Psoas muscle (tissue), 8 donors: ENCODE data around the gene REL. TPM values are rescaled to one million over a fixed set of nuclear protein-coding genes. Genes with fewer than 3 reads are reported as not detected.

Source experiments
- ATAC-seq, 4 donors: fragments of 200-7000 bp; cut with Tn5 transposase; one replicate each; pipeline ENCODE4 v1.9.1; 2020; ENCODE audit warnings: moderate library complexity in 3 of 4, mild to moderate bottlenecking in 2 of 4
- DNase-seq, 2 donors: peaks; one replicate each; pipeline ENCODE4 v3.0.0-alpha.2; 2020
- H3K27ac ChIP-seq: fragments of 200-600 bp; one replicate; pipeline ENCODE4 v1.8.0; 2022
- H3K27me3 ChIP-seq, 3 donors: fragments of 200-600 bp in 1 of 3; one replicate each; pipeline versions ENCODE4 v1.6.1 to v1.8.0; 2013 to 2022; ENCODE audit warnings: low read length in 2 of 3, mild to moderate bottlenecking in 2 of 3, moderate library complexity in 1 of 3; ENCODE audit not compliant: insufficient read depth in 3 of 3
- H3K36me3 ChIP-seq, 2 donors: fragments of 200-600 bp in 1 of 2; one replicate each; pipeline versions ENCODE4 v1.6.1 to v1.8.0; 2013 to 2022; ENCODE audit warnings: low read depth in 1 of 2, mild to moderate bottlenecking in 1 of 2, moderate library complexity in 1 of 2; ENCODE audit not compliant: insufficient read depth in 1 of 2
- H3K4me1 ChIP-seq: fragments of 200-600 bp; one replicate; pipeline ENCODE4 v1.8.0; 2022
- H3K4me3 ChIP-seq: fragments of 200-600 bp; one replicate; pipeline ENCODE4 v1.8.0; 2022; ENCODE audit warnings: mild to moderate bottlenecking
- H3K9me3 ChIP-seq: fragments of 200-600 bp; one replicate; pipeline ENCODE4 v1.8.0; 2022
- CTCF ChIP-seq: fragments of 200-600 bp; IDR thresholded peaks from one replicate; pipeline ENCODE4 v1.8.0; 2022; ENCODE audit warnings: antibody characterized with exemption
- WGBS, 3 donors: extraction: QIAGEN DNeasy Blood & Tissue Kit; methylation state at CpG; one replicate each; pipeline versions ENCODE4 v1.1.6 to v1.1.7; 2013; 5-methylcytosine and 5-hydroxymethylcytosine counted together
- intact Hi-C, 2 donors: fragments of 100-400 bp; cut with DNase I; formaldehyde crosslinking; loops; one replicate each; pipeline versions ENCODE4 v1.11.0 to v1.14.2; 2022
- polyA plus RNA-seq, 3 donors: library from polyadenylated mRNA; stranded (reverse); fragments of 200-250 nt; gene quantifications; one replicate each; pipeline ENCODE4 v1.2.3, GENCODE V29; 2013
- total RNA-seq, 4 donors: library from RNA; stranded (reverse); fragmentation: NEBNext Ultra II Directional in 2 of 4; extraction: Animal tissue kit (Norgen Biotek cat#: 25700) in 2 of 4; gene quantifications; one replicate each; pipeline versions ENCODE4 v1.2.1 to v1.2.4, GENCODE V29; 2021 to 2023
- donor health status: healthy with polysubstance abuse.
- donor health status: DM: no; HTN: no; CAD: no; lungs with moderate emphysema.
- donor health status: Bipolar disorder and iron deficiency.
- donor health status: healthy.
- donor health status: DM: yes; HTN: yes; CAD: no.
- donor health status: DM: no; HTN: no; CAD: no.
- donor health status: DM: no; HTN: no; CAD: no.
- donor health status: DM: yes; HTN: yes; CAD: no.

The REL gene
- total and polyA plus RNA-seq, 7 donors = 0.49 to 6.9 (median 4.0) TPM

- H3K9me3 ChIP-seq = no peaks in the 10 kb centered on the region
- H3K4me3 ChIP-seq = no peak overlapping the region
- H3K27ac ChIP-seq = no peak overlapping the region
- H3K4me1 ChIP-seq = no peaks in the 10 kb centered on the region
- ATAC-seq (no peak), DNase-seq (no peak)
- intact Hi-C loops = no loop called here
- no peak for TF ChIP-seq CTCF
- 60 to 76% (median 75%) methylated on average over 2 of the region's 2 CpGs for WGBS, 3 donors
- no peaks in the 10 kb centered on the region for H3K27me3 ChIP-seq
- peaks cover 0 to 75% of the 10 kb centered on the region in 2 donors for H3K36me3 ChIP-seq
These were observed 64.0 kb downstream of the REL start for GRCh38 chr2:60945341-60945740.

GRCh38 chr2:60947056-60947455 lies 65.7 kb downstream of the REL start:
- H3K27ac ChIP-seq = no peak overlapping the region
- H3K9me3 ChIP-seq = no peaks in the 10 kb centered on the region
- WGBS, 3 donors = 91 to 95% (median 93%) methylated on average over 4 of the region's 4 CpGs
- no peak for TF ChIP-seq CTCF
- H3K4me3 ChIP-seq = no peak overlapping the region
- ATAC-seq = no peak
- H3K4me1 ChIP-seq = no peaks in the 10 kb centered on the region
- H3K36me3 ChIP-seq = peaks cover 0 to 66% of the 10 kb centered on the region in 2 donors
- H3K27me3 ChIP-seq = no peaks in the 10 kb centered on the region
- intact Hi-C loops = no loop called here
- DNase-seq = no peak

- Histone ChIP-seq H3K36me3 (peaks cover 0 to 66% of the 10 kb centered on the region in 2 donors), H3K27me3 (no peaks in the 10 kb centered on the region), H3K4me1 (no peaks in the 10 kb centered on the region), H3K4me3 (no peak overlapping the region), H3K27ac (no peak overlapping the region), H3K9me3 (no peaks in the 10 kb centered on the region)
- 97 to 98% (median 97%) methylated on average over 8 of the region's 8 CpGs for WGBS, 3 donors
- no peak for TF ChIP-seq CTCF
- DNase-seq (no peak), ATAC-seq (no peak)
- intact Hi-C loops = no loop called here
These were observed 66.8 kb downstream of the REL start for GRCh38 chr2:60948161-60948560.

- Histone ChIP-seq H3K4me3 (no peak overlapping the region), H3K36me3 (peaks cover 0 to 66% of the 10 kb centered on the region in 2 donors), H3K27ac (no peak overlapping the region), H3K27me3 (no peaks in the 10 kb centered on the region), H3K4me1 (no peaks in the 10 kb centered on the region), H3K9me3 (no peaks in the 10 kb centered on the region)
- WGBS, 3 donors = 91 to 92% (median 92%) methylated on average over 6 of the region's 6 CpGs
- TF ChIP-seq CTCF = no peak
- intact Hi-C loops = no loop called here
- ATAC-seq (no peak), DNase-seq (no peak)
These were observed 67.7 kb downstream of the REL start for GRCh38 chr2:60948926-60949579.

GRCh38 chr2:60954139-60954538 lies 72.8 kb downstream of the REL start:
- TF ChIP-seq CTCF = no peak
- intact Hi-C loops = no loop called here
- no peaks in the 10 kb centered on the region for H3K4me1 ChIP-seq
- ATAC-seq (no peak), DNase-seq (no peak)
- peaks cover 0 to 42% of the 10 kb centered on the region in 2 donors for H3K36me3 ChIP-seq
- WGBS, 3 donors = 43 to 56% (median 52%) methylated on average over 2 of the region's 2 CpGs
- no peaks in the 10 kb centered on the region for H3K27me3 ChIP-seq
- no peak overlapping the region for H3K27ac ChIP-seq
- H3K4me3 ChIP-seq = no peak overlapping the region
- no peaks in the 10 kb centered on the region for H3K9me3 ChIP-seq
